ENCODE results near the gene PPP1R1A. TPM values are rescaled to one million over a fixed set of nuclear protein-coding genes. Genes with fewer than 3 reads are reported as not detected.

The PPP1R1A gene
- total RNA-seq, 4 donors from 2014 or later = 1.1 to 4.1 (median 1.8) TPM

- H3K4me1 ChIP-seq = no peaks in the 10 kb centered on the region
- TF ChIP-seq POLR2A (IDR thresholded peaks at IDR 0.05) = no peak
- no peak for TF ChIP-seq CTCF (IDR thresholded peaks at IDR 0.05)
- no peaks in the 10 kb centered on the region for H3K27me3 ChIP-seq
- no peaks in the 10 kb centered on the region for H3K9me3 ChIP-seq
- H3K36me3 ChIP-seq = no peaks in the 10 kb centered on the region
- no peak for DNase-seq
- no peak overlapping the region for H3K4me3 ChIP-seq
- no peak overlapping the region for H3K27ac ChIP-seq
Measured at GRCh38 chr12:54602661-54603060, 14.2 kb upstream of the PPP1R1A start.

- H3K9me3 ChIP-seq = no peaks in the 10 kb centered on the region
- H3K4me1 ChIP-seq = no peaks in the 10 kb centered on the region
- no peaks in the 10 kb centered on the region for H3K27me3 ChIP-seq
- DNase-seq = no peak
- H3K4me3 ChIP-seq = no peak overlapping the region
- H3K27ac ChIP-seq = no peak overlapping the region
- no peaks in the 10 kb centered on the region for H3K36me3 ChIP-seq
- no peak for TF ChIP-seq CTCF (IDR thresholded peaks at IDR 0.05)
- TF ChIP-seq POLR2A (IDR thresholded peaks at IDR 0.05) = no peak
Measured at GRCh38 chr12:54601841-54602240, 13.4 kb upstream of the PPP1R1A start.

GRCh38 chr12:54598970-54599369, 10.5 kb upstream of the PPP1R1A start:
- Histone ChIP-seq H3K27me3 (no peaks in the 10 kb centered on the region), H3K4me3 (no peak overlapping the region), H3K4me1 (no peaks in the 10 kb centered on the region), H3K9me3 (no peaks in the 10 kb centered on the region), H3K36me3 (no peaks in the 10 kb centered on the region), H3K27ac (no peak overlapping the region)
- no peak for TF ChIP-seq CTCF (IDR thresholded peaks at IDR 0.05)
- no peak for TF ChIP-seq POLR2A (IDR thresholded peaks at IDR 0.05)
- DNase-seq = no peak

- Histone ChIP-seq H3K4me3 (no peak overlapping the region), H3K4me1 (no peaks in the 10 kb centered on the region), H3K27ac (no peak overlapping the region), H3K36me3 (no peaks in the 10 kb centered on the region), H3K9me3 (no peaks in the 10 kb centered on the region), H3K27me3 (no peaks in the 10 kb centered on the region)
- peak; percentile 44 to 84 (median 70) for DNase-seq
- no peak for TF ChIP-seq POLR2A (IDR thresholded peaks at IDR 0.05)
- TF ChIP-seq CTCF (IDR thresholded peaks at IDR 0.05) = peak in 5 of 6 experiments; percentile 50 to 79 (median 63)
Measured at GRCh38 chr12:54596526-54596946, 8.1 kb upstream of the PPP1R1A start.

GRCh38 chr12:54595471-54595870, 7.0 kb upstream of the PPP1R1A start:
- H3K27ac ChIP-seq = no peak overlapping the region
- no peak for DNase-seq
- no peaks in the 10 kb centered on the region for H3K36me3 ChIP-seq
- H3K4me1 ChIP-seq = no peaks in the 10 kb centered on the region
- no peak overlapping the region for H3K4me3 ChIP-seq
- H3K27me3 ChIP-seq = no peaks in the 10 kb centered on the region
- no peaks in the 10 kb centered on the region for H3K9me3 ChIP-seq
- TF ChIP-seq POLR2A (IDR thresholded peaks at IDR 0.05) = no peak
- TF ChIP-seq CTCF (IDR thresholded peaks at IDR 0.05) = no peak

GRCh38 chr12:54593725-54594124, 5.3 kb upstream of the PPP1R1A start:
- TF ChIP-seq POLR2A (IDR thresholded peaks at IDR 0.05) = no peak
- no peak for TF ChIP-seq CTCF (IDR thresholded peaks at IDR 0.05)
- Histone ChIP-seq H3K4me1 (no peaks in the 10 kb centered on the region), H3K9me3 (no peaks in the 10 kb centered on the region), H3K27me3 (no peaks in the 10 kb centered on the region), H3K4me3 (no peak overlapping the region), H3K27ac (no peak overlapping the region), H3K36me3 (no peaks in the 10 kb centered on the region)
- no peak for DNase-seq

Data from Peyer's patch (tissue), 4 donors.